NT2/D1 (cell line): ENCODE measurements around the gene TMEM40.

Experiments used
- SUZ12 ChIP-seq: IDR thresholded peaks from 2 replicates; pipeline ENCODE4 v1.6.1; 2011; ENCODE audit not compliant: insufficient read length, insufficient read depth; ENCODE audit errors: extremely low read depth
- YY1 ChIP-seq: IDR thresholded peaks from 2 replicates; pipeline ENCODE4 v1.6.1; 2011; ENCODE audit not compliant: insufficient read length, insufficient read depth
- ZNF274 ChIP-seq: IDR thresholded peaks from 2 replicates; pipeline ENCODE4 v1.6.1; 2011; ENCODE audit warnings: mild to moderate bottlenecking, low read depth, low read length

DNA sequence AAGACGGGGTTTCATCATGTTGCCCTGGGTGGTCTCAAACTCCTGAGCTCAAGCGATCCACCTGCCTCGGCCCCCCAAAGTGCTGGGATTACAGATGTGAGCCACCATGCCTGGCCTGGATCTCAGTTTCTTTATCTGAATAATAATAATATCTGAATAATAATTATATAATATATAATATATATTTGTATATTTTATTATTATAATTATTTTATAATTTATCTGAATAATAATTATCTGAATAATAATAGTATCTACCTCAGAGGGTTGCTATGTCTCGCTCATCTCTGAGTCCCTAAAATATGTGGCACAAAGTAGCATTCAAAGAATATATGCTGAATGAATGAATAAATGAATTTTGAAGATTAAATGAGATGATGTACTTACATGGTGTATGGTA is 44.8 kb downstream of the TMEM40 start:
- TF ChIP-seq YY1 (no peak), ZNF274 (no peak), SUZ12 (no peak)
